ENCODE results near the gene FNDC3B.
"Not testable (repeated sequence)": the region's sequence is repeated elsewhere in the genome, so short reads cannot be mapped to it uniquely, and the experiment has no call there.

The FNDC3B gene

DNA sequence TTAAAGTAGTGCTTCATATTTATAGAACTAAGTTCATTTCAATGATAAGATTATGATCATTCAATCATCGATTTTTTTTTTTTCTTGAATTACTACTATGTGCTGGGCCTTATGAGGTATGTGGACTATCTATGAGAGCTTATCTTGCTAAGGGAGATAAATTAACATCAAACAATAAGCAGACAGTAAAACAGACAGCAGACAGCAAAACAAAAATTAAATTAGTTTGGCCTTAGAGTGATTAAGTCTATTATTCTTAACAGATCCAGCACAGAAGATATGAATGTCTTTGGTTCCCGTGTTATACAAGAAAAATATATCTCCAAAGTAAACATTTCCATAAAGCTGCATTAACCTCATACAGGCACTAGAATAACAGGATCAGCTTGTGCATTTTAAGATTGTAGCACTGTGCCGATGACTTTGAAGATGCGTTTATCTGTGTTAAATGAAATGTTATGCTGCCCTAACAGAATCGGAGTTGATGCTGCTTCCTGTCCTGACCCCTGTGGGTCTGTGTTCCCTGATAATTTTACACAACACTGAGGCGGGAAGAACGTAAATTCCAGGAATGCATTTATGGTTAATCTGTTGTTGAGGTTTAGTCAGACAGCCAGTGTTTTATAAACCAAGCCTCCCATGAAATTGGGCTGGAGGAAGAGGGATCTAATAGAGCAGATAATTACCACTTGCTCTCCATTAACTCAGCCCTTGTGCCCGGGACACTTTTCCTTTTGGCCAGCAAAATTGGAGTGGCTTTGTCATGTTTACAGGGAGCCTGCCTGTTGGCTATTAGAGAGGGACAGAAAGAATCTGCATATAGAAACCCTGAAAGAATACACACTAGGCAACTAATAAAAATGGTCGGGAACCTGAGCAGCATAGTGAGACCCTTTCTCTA is 328.1 kb downstream of the FNDC3B start:
- no peak for DNase-seq (ENCODE audit: insufficient read length, low spot score)
- TF ChIP-seq, protein P1, sequence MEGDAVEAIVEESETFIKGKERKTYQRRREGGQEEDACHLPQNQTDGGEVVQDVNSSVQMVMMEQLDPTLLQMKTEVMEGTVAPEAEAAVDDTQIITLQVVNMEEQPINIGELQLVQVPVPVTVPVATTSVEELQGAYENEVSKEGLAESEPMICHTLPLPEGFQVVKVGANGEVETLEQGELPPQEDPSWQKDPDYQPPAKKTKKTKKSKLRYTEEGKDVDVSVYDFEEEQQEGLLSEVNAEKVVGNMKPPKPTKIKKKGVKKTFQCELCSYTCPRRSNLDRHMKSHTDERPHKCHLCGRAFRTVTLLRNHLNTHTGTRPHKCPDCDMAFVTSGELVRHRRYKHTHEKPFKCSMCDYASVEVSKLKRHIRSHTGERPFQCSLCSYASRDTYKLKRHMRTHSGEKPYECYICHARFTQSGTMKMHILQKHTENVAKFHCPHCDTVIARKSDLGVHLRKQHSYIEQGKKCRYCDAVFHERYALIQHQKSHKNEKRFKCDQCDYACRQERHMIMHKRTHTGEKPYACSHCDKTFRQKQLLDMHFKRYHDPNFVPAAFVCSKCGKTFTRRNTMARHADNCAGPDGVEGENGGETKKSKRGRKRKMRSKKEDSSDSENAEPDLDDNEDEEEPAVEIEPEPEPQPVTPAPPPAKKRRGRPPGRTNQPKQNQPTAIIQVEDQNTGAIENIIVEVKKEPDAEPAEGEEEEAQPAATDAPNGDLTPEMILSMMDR (IDR thresholded peaks at IDR 0.05; ENCODE audit: insufficient read depth, missing control alignments), result no peak
- no peak for FAIRE-seq

DNA sequence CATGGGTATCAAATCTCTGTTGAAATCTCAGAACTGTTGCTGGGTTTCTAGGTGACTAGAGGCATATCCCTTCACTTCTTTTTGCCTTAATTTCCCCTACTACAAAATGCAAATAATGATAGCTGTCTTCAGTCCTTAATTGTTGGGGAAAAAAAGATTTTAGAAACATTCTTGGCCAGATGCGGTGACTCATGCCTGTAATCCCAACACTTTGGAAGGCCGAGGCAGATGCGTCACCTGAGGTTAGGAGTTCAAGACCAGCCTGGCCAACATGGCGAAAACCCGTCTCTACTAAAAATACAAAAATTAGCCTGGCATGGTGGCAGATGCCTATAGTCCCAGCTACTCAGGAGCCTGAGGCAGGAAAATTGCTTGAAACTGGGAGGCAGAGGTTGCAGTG is 329.2 kb downstream of the FNDC3B start:
- not testable (repeated sequence) for DNase-seq (ENCODE audit: insufficient read length, low spot score); FAIRE-seq

DNA sequence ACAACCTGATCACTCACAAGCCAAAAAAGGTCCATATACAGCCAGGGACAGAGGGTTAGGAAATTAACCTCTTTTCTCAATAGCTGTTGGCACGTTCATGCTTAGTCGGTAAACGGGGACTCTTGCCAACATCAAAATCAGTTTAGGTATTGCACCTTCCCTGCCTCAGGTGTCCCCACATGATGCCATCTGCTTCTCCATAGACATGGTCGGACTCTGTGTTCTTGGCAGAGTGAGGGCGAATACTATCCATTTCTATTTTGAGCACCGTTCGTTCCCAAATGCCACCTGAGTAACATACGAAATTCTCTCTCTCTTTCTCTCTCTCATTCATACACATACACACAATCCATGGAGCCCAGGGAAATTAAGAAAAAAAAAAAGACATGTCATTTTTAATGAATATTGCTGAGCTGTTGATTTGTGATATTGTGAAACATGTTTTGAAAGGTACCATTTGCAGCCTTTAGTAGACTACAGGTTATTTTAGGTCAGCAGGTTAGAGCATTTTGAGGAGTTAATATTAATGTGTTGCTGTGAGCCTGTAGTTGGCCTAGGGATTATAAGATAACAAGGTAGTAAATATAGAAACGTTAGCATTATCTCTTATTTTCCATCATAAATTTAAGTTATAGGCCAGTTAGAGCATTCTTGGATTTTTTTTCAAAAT is 330.3 kb downstream of the FNDC3B start:
- no peak for DNase-seq (ENCODE audit: insufficient read length, low spot score)
- no peak for FAIRE-seq
- TF ChIP-seq, protein P1 (IDR thresholded peaks at IDR 0.05; ENCODE audit: insufficient read depth, missing control alignments), result no peak

DNA sequence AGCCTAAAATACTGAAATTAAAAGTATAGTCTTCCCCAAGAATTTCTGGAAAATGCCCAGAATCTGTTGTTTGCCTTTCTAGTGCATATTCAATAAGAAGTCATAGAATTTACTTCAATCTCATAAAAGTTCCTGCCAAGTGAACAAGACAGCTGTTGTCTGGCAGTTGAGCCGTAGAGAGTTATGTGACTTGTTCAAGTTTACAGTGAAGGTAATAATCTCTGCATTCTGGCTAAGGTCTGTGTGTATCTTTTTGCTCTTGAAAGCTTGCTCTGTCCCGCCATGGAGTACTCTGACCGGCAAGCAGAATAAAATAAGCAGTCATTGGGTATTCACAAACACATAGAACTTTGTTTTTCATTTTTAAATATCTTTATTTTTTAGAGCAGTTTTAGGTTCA is 331.0 kb downstream of the FNDC3B start:
- no peak for FAIRE-seq
- TF ChIP-seq, protein P1 (IDR thresholded peaks at IDR 0.05; ENCODE audit: insufficient read depth, missing control alignments), result no peak

DNA sequence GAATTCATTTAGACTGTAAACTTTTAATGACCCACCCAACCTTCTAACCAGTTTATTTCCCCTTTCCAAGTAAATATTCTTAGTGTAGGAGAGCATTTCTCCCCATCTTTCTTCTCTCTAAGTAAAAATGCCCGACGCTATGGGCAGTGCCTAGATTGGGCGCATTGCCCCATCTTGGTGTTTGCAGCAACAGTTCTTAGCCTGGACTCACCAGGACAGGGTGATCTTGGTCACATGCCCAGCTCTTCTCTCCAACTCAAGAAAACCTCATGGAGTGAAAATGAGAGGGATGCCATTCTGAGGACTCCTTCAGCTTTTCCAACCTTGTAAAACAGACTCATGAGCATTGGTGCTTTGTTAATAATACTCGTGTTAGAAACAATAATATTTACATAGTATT is 332.2 kb downstream of the FNDC3B start:
- DNase-seq (ENCODE audit: insufficient read length, low spot score), result no peak
- TF ChIP-seq, protein P1 (IDR thresholded peaks at IDR 0.05; ENCODE audit: insufficient read depth, missing control alignments), result no peak
- no peak for FAIRE-seq

More for the DNA sequence above, 331.0 kb downstream of the FNDC3B start:
- no peak for DNase-seq (ENCODE audit: insufficient read length, low spot score)

DNA sequence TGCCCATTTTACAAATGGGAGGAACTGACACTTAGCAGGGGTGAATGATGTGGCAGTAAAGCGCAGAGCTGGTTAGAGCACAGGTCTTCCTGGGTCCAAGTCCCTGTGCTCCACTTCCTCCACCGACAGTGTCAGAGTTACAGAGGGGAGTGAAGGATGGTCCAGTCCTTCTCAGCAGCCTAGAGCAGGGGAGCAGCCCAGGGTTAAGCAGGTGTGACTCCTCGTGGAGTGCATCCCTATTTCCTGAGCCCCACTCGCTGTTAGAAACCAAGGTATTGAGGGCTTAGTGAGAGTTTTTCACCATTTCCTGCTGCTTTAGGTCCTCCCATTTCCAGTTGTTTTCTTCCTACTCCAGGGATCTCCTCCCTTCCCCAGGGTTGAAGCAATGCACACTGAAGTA is 333.5 kb downstream of the FNDC3B start:
- TF ChIP-seq, protein P1 (IDR thresholded peaks at IDR 0.05; ENCODE audit: insufficient read depth, missing control alignments), result no peak
- FAIRE-seq (no peak), DNase-seq (ENCODE audit: insufficient read length, low spot score) (no peak)

DNA sequence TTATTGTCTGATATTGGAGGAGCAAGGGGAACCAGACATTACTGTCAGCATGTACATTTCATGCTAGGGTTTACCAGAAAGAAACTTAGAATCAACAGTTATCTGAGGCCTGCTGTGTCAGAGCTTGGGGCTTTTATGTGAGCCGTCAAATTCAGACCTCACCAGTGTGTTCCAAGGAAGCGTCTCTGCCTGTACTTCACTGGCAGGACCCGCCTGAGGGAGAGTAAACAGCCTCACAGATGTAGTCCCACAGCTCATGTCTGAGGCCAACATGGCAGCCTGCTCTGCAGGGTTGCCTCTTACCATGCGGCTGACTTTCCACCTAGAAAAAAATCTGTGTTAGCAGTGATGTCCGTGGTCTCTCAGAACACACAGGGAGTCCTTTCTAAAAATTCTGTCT is 334.5 kb downstream of the FNDC3B start:
- DNase-seq (ENCODE audit: insufficient read length, low spot score) (no peak), FAIRE-seq (no peak)
- TF ChIP-seq, protein P1 (IDR thresholded peaks at IDR 0.05; ENCODE audit: insufficient read depth, missing control alignments), result no peak
